ENCODE measurements around the gene ERBB3.

Gene ERBB3

GRCh38 chr12:56104815-56105608 is 25.0 kb downstream of the ERBB3 start:
- peak overlapping the region; percentile 93 for H3K4me2 ChIP-seq (ENCODE audit: insufficient read depth, low read length, poor library complexity, severe bottlenecking)

GRCh38 chr12:56105609-56105902 is 25.6 kb downstream of the ERBB3 start:
- no peak overlapping the region for H4K8ac ChIP-seq (ENCODE audit: low read depth, low read length)
- peak overlapping the region; percentile 93 for H3K4me2 ChIP-seq (ENCODE audit: insufficient read depth, low read length, poor library complexity, severe bottlenecking)
- H2AFZ ChIP-seq (ENCODE audit: low read length): no peak overlapping the region
- peaks cover 3 to 11% of the 10 kb centered on the region in 2 donors for H3K4me1 ChIP-seq (ENCODE audit: control insufficient read depth in 2 of 2, insufficient read depth in 1 of 2, low read depth in 1 of 2, low read length in 2 of 2)
- DNase-seq (ENCODE audit: low spot score): no peak
- H3K23ac ChIP-seq (ENCODE audit: low read depth, low read length, poor library complexity): no peak overlapping the region
- H2BK15ac ChIP-seq (ENCODE audit: low read length): no peak overlapping the region
- H3K79me1 ChIP-seq (ENCODE audit: low read depth, low read length): peaks cover 10% of the 10 kb centered on the region
- no peak overlapping the region for H3K14ac ChIP-seq (ENCODE audit: low read length)
- H2BK12ac ChIP-seq (ENCODE audit: low read length): no peak overlapping the region
- whole genome bisulfite sequencing, 2 donors (ENCODE audit: extremely low coverage in 2 of 2, insufficient read length in 2 of 2, insufficient replicate concordance in 1 of 2): no CpG with 5 or more reads among the region's 2 CpGs
- H3K36me3 ChIP-seq (replicated peaks in 1 of 2; ENCODE audit: control insufficient read depth in 2 of 2, insufficient read depth in 2 of 2, low read length in 2 of 2): peaks cover 28 to 52% of the 10 kb centered on the region in 2 donors
- no peak overlapping the region for H4K91ac ChIP-seq (ENCODE audit: low read depth, low read length, poor library complexity)
- peak overlapping the region; percentile 72 to 92 for H3K4me3 ChIP-seq (ENCODE audit: low read length in 2 of 2)
- H3K27ac ChIP-seq (replicated peaks; ENCODE audit: low read length): no peak overlapping the region
- H3K4ac ChIP-seq (ENCODE audit: low read length): no peak overlapping the region
- no peak overlapping the region for H3K9ac ChIP-seq (ENCODE audit: low read depth, low read length, poor library complexity)
- no peaks in the 10 kb centered on the region for H3K9me3 ChIP-seq (replicated peaks in 1 of 2; ENCODE audit: control insufficient read depth in 2 of 2, insufficient read depth in 1 of 2, low read depth in 1 of 2, low read length in 2 of 2)
- no peak overlapping the region for H3K18ac ChIP-seq (ENCODE audit: low read length)
- H2BK120ac ChIP-seq (ENCODE audit: low read depth, low read length): no peak overlapping the region
- no peaks in the 10 kb centered on the region for H3K27me3 ChIP-seq (ENCODE audit: control insufficient read depth in 3 of 3, insufficient read depth in 3 of 3, low read depth in 1 of 3, low read length in 3 of 3)
- H2AK5ac ChIP-seq (ENCODE audit: low read depth, low read length): no peak overlapping the region
- no peak overlapping the region for H2BK5ac ChIP-seq (ENCODE audit: low read length)

More at GRCh38 chr12:56104815-56105608, 25.0 kb downstream of the ERBB3 start:
- no peaks in the 10 kb centered on the region for H3K9me3 ChIP-seq (replicated peaks in 1 of 2; ENCODE audit: control insufficient read depth in 2 of 2, insufficient read depth in 1 of 2, low read depth in 1 of 2, low read length in 2 of 2)
- peaks cover 3 to 11% of the 10 kb centered on the region in 2 donors for H3K4me1 ChIP-seq (ENCODE audit: control insufficient read depth in 2 of 2, insufficient read depth in 1 of 2, low read depth in 1 of 2, low read length in 2 of 2)
- peak overlapping the region; percentile 9 for H4K91ac ChIP-seq (ENCODE audit: low read depth, low read length, poor library complexity)
- peak overlapping the region; percentile 37 for H2BK15ac ChIP-seq (ENCODE audit: low read length)
- H3K23ac ChIP-seq (ENCODE audit: low read depth, low read length, poor library complexity): peak overlapping the region; percentile 96
- no CpG with 5 or more reads among the region's 40 CpGs for WGBS, 2 donors (ENCODE audit: extremely low coverage in 2 of 2, insufficient read length in 2 of 2, insufficient replicate concordance in 1 of 2)
- H3K4me3 ChIP-seq (ENCODE audit: low read length in 2 of 2): peak overlapping the region; percentile 72 to 92
- peaks cover 8% of the 10 kb centered on the region for H3K79me1 ChIP-seq (ENCODE audit: low read depth, low read length)
- peak overlapping the region; percentile 75 for H3K27ac ChIP-seq (replicated peaks; ENCODE audit: low read length)
- peak overlapping the region; percentile 95 for H3K18ac ChIP-seq (ENCODE audit: low read length)
- peak overlapping the region; percentile 91 for H3K4ac ChIP-seq (ENCODE audit: low read length)
- H3K27me3 ChIP-seq (ENCODE audit: control insufficient read depth in 3 of 3, insufficient read depth in 3 of 3, low read depth in 1 of 3, low read length in 3 of 3): no peaks in the 10 kb centered on the region
- H2AK5ac ChIP-seq (ENCODE audit: low read depth, low read length): peak overlapping the region; percentile 49
- H3K36me3 ChIP-seq (replicated peaks in 1 of 2; ENCODE audit: control insufficient read depth in 2 of 2, insufficient read depth in 2 of 2, low read length in 2 of 2): peaks cover 24 to 47% of the 10 kb centered on the region in 2 donors
- H2BK12ac ChIP-seq (ENCODE audit: low read length): no peak overlapping the region
- H3K14ac ChIP-seq (ENCODE audit: low read length): peak overlapping the region; percentile 78
- no peak overlapping the region for H2BK120ac ChIP-seq (ENCODE audit: low read depth, low read length)
- H4K8ac ChIP-seq (ENCODE audit: low read depth, low read length): no peak overlapping the region
- no peak for DNase-seq (ENCODE audit: low spot score)
- peak overlapping the region; percentile 70 for H2BK5ac ChIP-seq (ENCODE audit: low read length)
- H2AFZ ChIP-seq (ENCODE audit: low read length): peak overlapping the region; percentile 84
- H3K9ac ChIP-seq (ENCODE audit: low read depth, low read length, poor library complexity): peak overlapping the region; percentile 99

- DNase-seq (ENCODE audit: low spot score): no peak
- no peak overlapping the region for H3K4me2 ChIP-seq (ENCODE audit: insufficient read depth, low read length, poor library complexity, severe bottlenecking)
- H3K27me3 ChIP-seq (ENCODE audit: control insufficient read depth in 3 of 3, insufficient read depth in 3 of 3, low read depth in 1 of 3, low read length in 3 of 3): no peaks in the 10 kb centered on the region
- no peak overlapping the region for H3K4ac ChIP-seq (ENCODE audit: low read length)
- no peak overlapping the region for H2AK5ac ChIP-seq (ENCODE audit: low read depth, low read length)
- H3K79me1 ChIP-seq (ENCODE audit: low read depth, low read length): peaks cover 10% of the 10 kb centered on the region
- no peak overlapping the region for H3K18ac ChIP-seq (ENCODE audit: low read length)
- no peak overlapping the region for H3K14ac ChIP-seq (ENCODE audit: low read length)
- peaks cover 39 to 68% of the 10 kb centered on the region in 2 donors for H3K36me3 ChIP-seq (replicated peaks in 1 of 2; ENCODE audit: control insufficient read depth in 2 of 2, insufficient read depth in 2 of 2, low read length in 2 of 2)
- WGBS, 2 donors (ENCODE audit: extremely low coverage in 2 of 2, insufficient read length in 2 of 2, insufficient replicate concordance in 1 of 2): no CpG with 5 or more reads among the region's 3 CpGs
- H3K9me3 ChIP-seq (replicated peaks in 1 of 2; ENCODE audit: control insufficient read depth in 2 of 2, insufficient read depth in 1 of 2, low read depth in 1 of 2, low read length in 2 of 2): no peaks in the 10 kb centered on the region
- H2BK15ac ChIP-seq (ENCODE audit: low read length): no peak overlapping the region
- no peak overlapping the region for H2AFZ ChIP-seq (ENCODE audit: low read length)
- H3K27ac ChIP-seq (replicated peaks; ENCODE audit: low read length): no peak overlapping the region
- H4K91ac ChIP-seq (ENCODE audit: low read depth, low read length, poor library complexity): no peak overlapping the region
- H3K9ac ChIP-seq (ENCODE audit: low read depth, low read length, poor library complexity): no peak overlapping the region
- no peak overlapping the region for H2BK120ac ChIP-seq (ENCODE audit: low read depth, low read length)
- peaks cover 3 to 11% of the 10 kb centered on the region in 2 donors for H3K4me1 ChIP-seq (ENCODE audit: control insufficient read depth in 2 of 2, insufficient read depth in 1 of 2, low read depth in 1 of 2, low read length in 2 of 2)
- no peak overlapping the region for H2BK5ac ChIP-seq (ENCODE audit: low read length)
- H3K4me3 ChIP-seq (ENCODE audit: low read length in 2 of 2): no peak overlapping the region
- no peak overlapping the region for H2BK12ac ChIP-seq (ENCODE audit: low read length)
- no peak overlapping the region for H4K8ac ChIP-seq (ENCODE audit: low read depth, low read length)
- H3K23ac ChIP-seq (ENCODE audit: low read depth, low read length, poor library complexity): no peak overlapping the region
These were observed 27.3 kb downstream of the ERBB3 start for GRCh38 chr12:56107242-56107641.

GRCh38 chr12:56110571-56110970 is 30.6 kb downstream of the ERBB3 start:
- no CpG with 5 or more reads among the region's 5 CpGs for WGBS, 2 donors (ENCODE audit: extremely low coverage in 2 of 2, insufficient read length in 2 of 2, insufficient replicate concordance in 1 of 2)
- H3K4me1 ChIP-seq (ENCODE audit: control insufficient read depth in 2 of 2, insufficient read depth in 1 of 2, low read depth in 1 of 2, low read length in 2 of 2): peaks cover 2 to 7% of the 10 kb centered on the region in 2 donors
- no peak overlapping the region for H4K8ac ChIP-seq (ENCODE audit: low read depth, low read length)
- no peak overlapping the region for H3K14ac ChIP-seq (ENCODE audit: low read length)
- no peak for DNase-seq (ENCODE audit: low spot score)
- no peak overlapping the region for H3K18ac ChIP-seq (ENCODE audit: low read length)
- no peak overlapping the region for H2BK12ac ChIP-seq (ENCODE audit: low read length)
- peaks cover 47 to 87% of the 10 kb centered on the region in 2 donors for H3K36me3 ChIP-seq (replicated peaks in 1 of 2; ENCODE audit: control insufficient read depth in 2 of 2, insufficient read depth in 2 of 2, low read length in 2 of 2)
- H2BK5ac ChIP-seq (ENCODE audit: low read length): no peak overlapping the region
- H3K4ac ChIP-seq (ENCODE audit: low read length): no peak overlapping the region
- H2BK15ac ChIP-seq (ENCODE audit: low read length): no peak overlapping the region
- no peak overlapping the region for H3K4me2 ChIP-seq (ENCODE audit: insufficient read depth, low read length, poor library complexity, severe bottlenecking)
- H2BK120ac ChIP-seq (ENCODE audit: low read depth, low read length): no peak overlapping the region
- no peak overlapping the region for H3K27ac ChIP-seq (replicated peaks; ENCODE audit: low read length)
- peaks cover 2% of the 10 kb centered on the region for H3K79me1 ChIP-seq (ENCODE audit: low read depth, low read length)
- no peak overlapping the region for H4K91ac ChIP-seq (ENCODE audit: low read depth, low read length, poor library complexity)
- no peak overlapping the region for H3K23ac ChIP-seq (ENCODE audit: low read depth, low read length, poor library complexity)
- H3K9ac ChIP-seq (ENCODE audit: low read depth, low read length, poor library complexity): no peak overlapping the region
- no peak overlapping the region for H3K4me3 ChIP-seq (ENCODE audit: low read length in 2 of 2)
- no peak overlapping the region for H2AFZ ChIP-seq (ENCODE audit: low read length)
- no peaks in the 10 kb centered on the region for H3K27me3 ChIP-seq (ENCODE audit: control insufficient read depth in 3 of 3, insufficient read depth in 3 of 3, low read depth in 1 of 3, low read length in 3 of 3)
- no peak overlapping the region for H2AK5ac ChIP-seq (ENCODE audit: low read depth, low read length)
- H3K9me3 ChIP-seq (replicated peaks in 1 of 2; ENCODE audit: control insufficient read depth in 2 of 2, insufficient read depth in 1 of 2, low read depth in 1 of 2, low read length in 2 of 2): peaks cover 0 to 7% of the 10 kb centered on the region in 2 donors

All from neuronal stem cell (in vitro differentiated cells).